GM21526 (cell line): ENCODE results near the gene NADSYN1.
A peak's percentile ranks its signal among the peaks of the same experiment; 100 is the strongest.

Experiments
- ATAC-seq: cut with Tn5 transposase; IDR thresholded peaks from one replicate; pipeline ENCODE4 v1.9.1; 2021; ENCODE audit warnings: moderate library complexity; ENCODE audit not compliant: unreplicated experiment, low FRiP score

The NADSYN1 gene

GRCh38 chr11:71432761-71433647 lies 20.0 kb upstream of the NADSYN1 start:
- ATAC-seq = no peak

- no peak for ATAC-seq
These were observed 19.2 kb upstream of the NADSYN1 start for GRCh38 chr11:71433648-71434450.

GRCh38 chr11:71434576-71435130 lies 18.4 kb upstream of the NADSYN1 start:
- ATAC-seq = no peak

- ATAC-seq = no peak
These were observed 17.6 kb upstream of the NADSYN1 start for GRCh38 chr11:71435278-71435951.

- ATAC-seq = no peak
These were observed 16.1 kb upstream of the NADSYN1 start for GRCh38 chr11:71436861-71437260.

GRCh38 chr11:71437399-71437798 lies 15.6 kb upstream of the NADSYN1 start:
- no peak for ATAC-seq

GRCh38 chr11:71437879-71438278 lies 15.1 kb upstream of the NADSYN1 start:
- no peak for ATAC-seq

GRCh38 chr11:71438650-71439049 lies 14.4 kb upstream of the NADSYN1 start:
- ATAC-seq = no peak

- ATAC-seq = no peak
These were observed 12.8 kb upstream of the NADSYN1 start for GRCh38 chr11:71440021-71440755.

GRCh38 chr11:71441251-71441650 lies 11.8 kb upstream of the NADSYN1 start:
- no peak for ATAC-seq

GRCh38 chr11:71442123-71442522 lies 10.9 kb upstream of the NADSYN1 start:
- ATAC-seq = no peak

GRCh38 chr11:71442880-71443279 lies 10.1 kb upstream of the NADSYN1 start:
- ATAC-seq = no peak

- no peak for ATAC-seq
These were observed 9.1 kb upstream of the NADSYN1 start for GRCh38 chr11:71443736-71444445.

- ATAC-seq = no peak
These were observed 8.2 kb upstream of the NADSYN1 start for GRCh38 chr11:71444811-71445210.

- ATAC-seq = no peak
These were observed 6.9 kb upstream of the NADSYN1 start for GRCh38 chr11:71446150-71446549.

- no peak for ATAC-seq
These were observed 5.9 kb upstream of the NADSYN1 start for GRCh38 chr11:71446942-71447688.

- no peak for ATAC-seq
These were observed 5.2 kb upstream of the NADSYN1 start for GRCh38 chr11:71447791-71448256.

- ATAC-seq = peak; percentile 82
These were observed 4.5 kb upstream of the NADSYN1 start, which contains the start of gene DHCR7 for GRCh38 chr11:71448257-71449171. TSS of gene DHCR7 (minus strand) at chr11:71448393. CDS start at chr11:71444952, 3,441 bp downstream.
